ENCODE data around the gene OR5M11. TPM values are rescaled to one million over a fixed set of nuclear protein-coding genes. Genes with fewer than 3 reads are reported as not detected.

Gene OR5M11
- total RNA-seq, 1 experiment from 2014 or later: not detected

DNA sequence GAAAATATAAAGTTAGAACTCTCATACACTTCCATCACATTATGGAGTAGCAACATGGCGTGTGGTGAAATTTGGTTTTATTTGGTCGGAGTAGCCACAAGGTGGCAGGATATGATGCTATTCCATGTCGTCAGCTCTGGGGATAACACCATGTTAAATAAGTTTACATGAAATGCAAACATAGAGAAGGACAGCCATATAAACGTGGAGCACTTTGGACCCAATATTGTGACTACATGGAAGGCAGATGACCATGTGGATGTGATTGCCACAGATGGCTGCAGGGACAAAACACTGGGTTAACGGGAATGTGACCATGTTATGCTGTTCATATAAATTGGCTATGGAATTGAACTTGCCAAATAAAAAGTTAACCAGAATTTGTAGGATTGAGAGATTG is 21.0 kb downstream of the OR5M11 start:
- no peak overlapping the region for H3K27ac ChIP-seq (ENCODE audit: low read depth, low read length)
- H2AFZ ChIP-seq (ENCODE audit: low read depth, low read length, poor library complexity, severe bottlenecking): no peak overlapping the region
- H3K9me2 ChIP-seq (ENCODE audit: insufficient read depth): no peaks in the 10 kb centered on the region
- H3K9me3 ChIP-seq (ENCODE audit: control insufficient read depth in 1 of 2, insufficient read depth in 1 of 2, low read depth in 1 of 2, low read length in 2 of 2): peaks cover 3 to 29% of the 10 kb centered on the region in 2 experiments; a peak in 1 of 4 replicates
- BruUV-seq (replicated peaks): no TSS peak
- POLR2A ChIA-PET: no interaction called here
- TF ChIP-seq ZNF274 (IDR thresholded peaks at IDR 0.05; ENCODE audit: low read depth, low read length) (no peak), POLR2A (IDR thresholded peaks at IDR 0.05; ENCODE audit: borderline replicate concordance, extremely low read depth, insufficient read depth, insufficient read length) (no peak)
- TF ChIP-seq, protein P1, sequence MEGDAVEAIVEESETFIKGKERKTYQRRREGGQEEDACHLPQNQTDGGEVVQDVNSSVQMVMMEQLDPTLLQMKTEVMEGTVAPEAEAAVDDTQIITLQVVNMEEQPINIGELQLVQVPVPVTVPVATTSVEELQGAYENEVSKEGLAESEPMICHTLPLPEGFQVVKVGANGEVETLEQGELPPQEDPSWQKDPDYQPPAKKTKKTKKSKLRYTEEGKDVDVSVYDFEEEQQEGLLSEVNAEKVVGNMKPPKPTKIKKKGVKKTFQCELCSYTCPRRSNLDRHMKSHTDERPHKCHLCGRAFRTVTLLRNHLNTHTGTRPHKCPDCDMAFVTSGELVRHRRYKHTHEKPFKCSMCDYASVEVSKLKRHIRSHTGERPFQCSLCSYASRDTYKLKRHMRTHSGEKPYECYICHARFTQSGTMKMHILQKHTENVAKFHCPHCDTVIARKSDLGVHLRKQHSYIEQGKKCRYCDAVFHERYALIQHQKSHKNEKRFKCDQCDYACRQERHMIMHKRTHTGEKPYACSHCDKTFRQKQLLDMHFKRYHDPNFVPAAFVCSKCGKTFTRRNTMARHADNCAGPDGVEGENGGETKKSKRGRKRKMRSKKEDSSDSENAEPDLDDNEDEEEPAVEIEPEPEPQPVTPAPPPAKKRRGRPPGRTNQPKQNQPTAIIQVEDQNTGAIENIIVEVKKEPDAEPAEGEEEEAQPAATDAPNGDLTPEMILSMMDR (IDR thresholded peaks at IDR 0.05 in 2 of 3, conservative IDR thresholded peaks at IDR 0.05 in 1 of 3; ENCODE audit: borderline replicate concordance in 1 of 3, insufficient read depth in 1 of 3, low read depth in 2 of 3, low read length in 2 of 3): 0 out of 6 replicates have a peak, but pooled peaks of 1 of the 3 experiments have one; percentile 15
- CTCF ChIA-PET: no interaction called here
- ATAC-seq: no peak
- H3K9ac ChIP-seq (ENCODE audit: low read length): no peak overlapping the region
- intact Hi-C loops (cut with micrococcal nuclease): no loop called here
- no peaks in the 10 kb centered on the region for H3K36me3 ChIP-seq (ENCODE audit: control insufficient read depth in 1 of 2, insufficient read depth in 2 of 2, low read length in 2 of 2)
- H3K4me1 ChIP-seq (ENCODE audit: control insufficient read depth in 1 of 2, insufficient read depth in 2 of 2, low read length in 2 of 2): no peaks in the 10 kb centered on the region
- no peak for DNase-seq (ENCODE audit: low read depth, low spot score)
- H3K79me2 ChIP-seq (ENCODE audit: insufficient read depth, low read length): no peaks in the 10 kb centered on the region
- RAD21 ChIA-PET (ENCODE audit: low non-redundant PET in 1 of 2, low total read pairs in 2 of 2, uncharacterized antibody in 2 of 2, unreplicated experiment in 2 of 2): no interaction called here
- H3K4me3 ChIP-seq (replicated peaks in 1 of 2; ENCODE audit: low read depth in 1 of 2, low read length in 2 of 2): no peak overlapping the region
- no peaks in the 10 kb centered on the region for H4K20me1 ChIP-seq (ENCODE audit: insufficient read depth)
- H3K27me3 ChIP-seq (ENCODE audit: insufficient read depth, low read length): no peaks in the 10 kb centered on the region
- no peak overlapping the region for H3K4me2 ChIP-seq (ENCODE audit: low read length)

DNA sequence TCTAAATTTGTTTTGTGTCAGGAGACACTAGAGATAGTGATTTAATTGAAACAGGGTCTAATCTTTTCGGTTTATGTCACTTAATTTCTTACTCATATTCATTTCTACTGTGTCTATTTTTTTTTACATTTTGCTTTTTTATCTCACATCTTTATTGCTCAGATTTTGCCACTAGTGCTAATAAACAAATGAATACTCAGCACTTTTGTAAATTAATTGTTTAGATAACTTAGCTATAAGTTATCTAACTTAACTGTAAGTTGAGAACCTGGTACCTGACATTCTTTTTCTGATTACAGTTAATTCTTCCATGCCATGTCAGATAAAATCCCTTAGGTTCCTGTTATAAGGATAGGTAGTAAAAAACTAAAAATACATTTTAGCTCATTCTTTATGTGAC is 29.8 kb downstream of the OR5M11 start:
- Histone ChIP-seq H3K9ac (ENCODE audit: low read length) (no peak overlapping the region), H2AFZ (ENCODE audit: low read depth, low read length, poor library complexity, severe bottlenecking) (no peak overlapping the region), H3K79me2 (ENCODE audit: insufficient read depth, low read length) (no peaks in the 10 kb centered on the region), H3K4me3 (replicated peaks in 1 of 2; ENCODE audit: low read depth in 1 of 2, low read length in 2 of 2) (no peak overlapping the region), H3K4me1 (ENCODE audit: control insufficient read depth in 1 of 2, insufficient read depth in 2 of 2, low read length in 2 of 2) (no peaks in the 10 kb centered on the region), H3K27me3 (ENCODE audit: insufficient read depth, low read length) (no peaks in the 10 kb centered on the region), H3K9me2 (ENCODE audit: insufficient read depth) (no peaks in the 10 kb centered on the region), H3K27ac (ENCODE audit: low read depth, low read length) (no peak overlapping the region), H3K9me3 (ENCODE audit: control insufficient read depth in 1 of 2, insufficient read depth in 1 of 2, low read depth in 1 of 2, low read length in 2 of 2) (peaks cover 7% of the 10 kb centered on the region in 2 experiments; a peak in 2 of 4 replicates), H3K36me3 (ENCODE audit: control insufficient read depth in 1 of 2, insufficient read depth in 2 of 2, low read length in 2 of 2) (no peaks in the 10 kb centered on the region), H3K4me2 (ENCODE audit: low read length) (no peak overlapping the region), H4K20me1 (ENCODE audit: insufficient read depth) (no peaks in the 10 kb centered on the region)
- RAD21 ChIA-PET (ENCODE audit: low non-redundant PET in 1 of 2, low total read pairs in 2 of 2, uncharacterized antibody in 2 of 2, unreplicated experiment in 2 of 2): no interaction called here
- intact Hi-C loops (cut with micrococcal nuclease): no loop called here
- TF ChIP-seq ZFX (IDR thresholded peaks at IDR 0.05): no peak
- TF ChIP-seq, protein P2, sequence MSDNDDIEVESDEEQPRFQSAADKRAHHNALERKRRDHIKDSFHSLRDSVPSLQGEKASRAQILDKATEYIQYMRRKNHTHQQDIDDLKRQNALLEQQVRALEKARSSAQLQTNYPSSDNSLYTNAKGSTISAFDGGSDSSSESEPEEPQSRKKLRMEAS (IDR thresholded peaks at IDR 0.05): no peak
- no peak for TF ChIP-seq EGR1 (IDR thresholded peaks at IDR 0.05; ENCODE audit: low read depth)
- TF ChIP-seq CEBPB (IDR thresholded peaks at IDR 0.05; ENCODE audit: low read depth): no peak
- TF ChIP-seq RAD21 (IDR thresholded peaks at IDR 0.05; ENCODE audit: low read depth): no peak
- TF ChIP-seq POLR2AphosphoS5 (IDR thresholded peaks at IDR 0.05; ENCODE audit: low read depth, low read length): no peak
- no peak for TF ChIP-seq ZNF274 (IDR thresholded peaks at IDR 0.05; ENCODE audit: low read depth, low read length)
- TF ChIP-seq YY1 (IDR thresholded peaks at IDR 0.05; ENCODE audit: extremely low read depth, insufficient replicate concordance, low read depth, low read length): no peak
- no peak for TF ChIP-seq FOSL1 (IDR thresholded peaks at IDR 0.05; ENCODE audit: low read depth)
- TF ChIP-seq, protein P3, sequence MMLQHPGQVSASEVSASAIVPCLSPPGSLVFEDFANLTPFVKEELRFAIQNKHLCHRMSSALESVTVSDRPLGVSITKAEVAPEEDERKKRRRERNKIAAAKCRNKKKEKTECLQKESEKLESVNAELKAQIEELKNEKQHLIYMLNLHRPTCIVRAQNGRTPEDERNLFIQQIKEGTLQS (IDR thresholded peaks at IDR 0.05): no peak
- no peak for TF ChIP-seq JUND (IDR thresholded peaks at IDR 0.05)
- TF ChIP-seq ELF1 (IDR thresholded peaks at IDR 0.05; ENCODE audit: borderline replicate concordance, low read depth): no peak
- TF ChIP-seq, protein P4, sequence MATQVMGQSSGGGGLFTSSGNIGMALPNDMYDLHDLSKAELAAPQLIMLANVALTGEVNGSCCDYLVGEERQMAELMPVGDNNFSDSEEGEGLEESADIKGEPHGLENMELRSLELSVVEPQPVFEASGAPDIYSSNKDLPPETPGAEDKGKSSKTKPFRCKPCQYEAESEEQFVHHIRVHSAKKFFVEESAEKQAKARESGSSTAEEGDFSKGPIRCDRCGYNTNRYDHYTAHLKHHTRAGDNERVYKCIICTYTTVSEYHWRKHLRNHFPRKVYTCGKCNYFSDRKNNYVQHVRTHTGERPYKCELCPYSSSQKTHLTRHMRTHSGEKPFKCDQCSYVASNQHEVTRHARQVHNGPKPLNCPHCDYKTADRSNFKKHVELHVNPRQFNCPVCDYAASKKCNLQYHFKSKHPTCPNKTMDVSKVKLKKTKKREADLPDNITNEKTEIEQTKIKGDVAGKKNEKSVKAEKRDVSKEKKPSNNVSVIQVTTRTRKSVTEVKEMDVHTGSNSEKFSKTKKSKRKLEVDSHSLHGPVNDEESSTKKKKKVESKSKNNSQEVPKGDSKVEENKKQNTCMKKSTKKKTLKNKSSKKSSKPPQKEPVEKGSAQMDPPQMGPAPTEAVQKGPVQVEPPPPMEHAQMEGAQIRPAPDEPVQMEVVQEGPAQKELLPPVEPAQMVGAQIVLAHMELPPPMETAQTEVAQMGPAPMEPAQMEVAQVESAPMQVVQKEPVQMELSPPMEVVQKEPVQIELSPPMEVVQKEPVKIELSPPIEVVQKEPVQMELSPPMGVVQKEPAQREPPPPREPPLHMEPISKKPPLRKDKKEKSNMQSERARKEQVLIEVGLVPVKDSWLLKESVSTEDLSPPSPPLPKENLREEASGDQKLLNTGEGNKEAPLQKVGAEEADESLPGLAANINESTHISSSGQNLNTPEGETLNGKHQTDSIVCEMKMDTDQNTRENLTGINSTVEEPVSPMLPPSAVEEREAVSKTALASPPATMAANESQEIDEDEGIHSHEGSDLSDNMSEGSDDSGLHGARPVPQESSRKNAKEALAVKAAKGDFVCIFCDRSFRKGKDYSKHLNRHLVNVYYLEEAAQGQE (IDR thresholded peaks at IDR 0.05; ENCODE audit: low read depth): no peak
- no peak for TF ChIP-seq EZH2 (IDR thresholded peaks at IDR 0.05)
- TF ChIP-seq SP1 (IDR thresholded peaks at IDR 0.05; ENCODE audit: low read depth): no peak
- no TSS peak for BruUV-seq (replicated peaks)
- no peak for DNase-seq (ENCODE audit: low read depth, low spot score)
- CTCF ChIA-PET: no interaction called here
- no peak for ATAC-seq
- POLR2A ChIA-PET: no interaction called here

All from HCT116 (cell line).